Stimulated activated CD4-positive, alpha-beta T cell treated with anti-CD3 and anti-CD28 coated beads, Interleukin-15, amount 100 ng/mL, for 1 hour (primary cell): ENCODE data around the gene AVPR2.

Source experiments
- DNase-seq, 2 donors: peaks; one replicate each; pipeline ENCODE4 v3.0.0-alpha.2; 2020; ENCODE audit warnings: low read depth in 1 of 2, low spot score in 1 of 2

The AVPR2 gene

GRCh38 chrX:153930011-153930910, 25.8 kb downstream of the AVPR2 start:
- DNase-seq: no peak

GRCh38 chrX:153931151-153931550, 26.7 kb downstream of the AVPR2 start:
- no peak for DNase-seq

GRCh38 chrX:153931748-153932147, 27.3 kb downstream of the AVPR2 start:
- no peak for DNase-seq

GRCh38 chrX:153932220-153932915, 27.9 kb downstream of the AVPR2 start:
- no peak for DNase-seq

GRCh38 chrX:153933748-153934147, 29.3 kb downstream of the AVPR2 start:
- DNase-seq: no peak

- DNase-seq: no peak
Observed at GRCh38 chrX:153934148-153934761, 29.8 kb downstream of the AVPR2 start.

- peak in 1 of 2 donors; percentile 42 for DNase-seq
Observed at GRCh38 chrX:153934762-153935325, 30.4 kb downstream of the AVPR2 start, which contains the start of gene NAA10. TSS of gene NAA10 (minus strand) at chrX:153935037. CDS start at chrX:153934904, 133 bp downstream.

GRCh38 chrX:153935326-153935851, 30.9 kb downstream of the AVPR2 start:
- DNase-seq: no peak

GRCh38 chrX:153937056-153937455, 32.6 kb downstream of the AVPR2 start:
- DNase-seq: no peak

- DNase-seq: no peak
Observed at GRCh38 chrX:153938226-153938786, 33.8 kb downstream of the AVPR2 start.

GRCh38 chrX:153939573-153939972, 35.1 kb downstream of the AVPR2 start:
- DNase-seq: no peak

- DNase-seq: no peak
Observed at GRCh38 chrX:153941336-153942252, 37.1 kb downstream of the AVPR2 start.

GRCh38 chrX:153944140-153944799, 39.8 kb downstream of the AVPR2 start, which contains the start of gene RENBP:
TSS of gene RENBP (minus strand) at chrX:153944643. CDS start at chrX:153944610, 33 bp downstream.
- no peak for DNase-seq

- no peak for DNase-seq
Observed at GRCh38 chrX:153944800-153945150, 40.3 kb downstream of the AVPR2 start.

GRCh38 chrX:153945956-153946943, 41.8 kb downstream of the AVPR2 start:
- no peak for DNase-seq

- peak; percentile 56 to 59 for DNase-seq
Observed at GRCh38 chrX:153947009-153947769, 42.7 kb downstream of the AVPR2 start.

GRCh38 chrX:153948002-153948466, 43.6 kb downstream of the AVPR2 start:
- no peak for DNase-seq
